ENCODE data around the gene ZNF500.
"Not testable (repeated sequence)": the region's sequence is repeated elsewhere in the genome, so short reads cannot be mapped to it uniquely, and the experiment has no call there.

Gene ZNF500

GRCh38 chr16:4738370-4738769 lies 28.6 kb downstream of the ZNF500 start:
- DNase-seq: not testable (repeated sequence)

- DNase-seq: no peak
Measured at GRCh38 chr16:4737545-4737944, 29.4 kb downstream of the ZNF500 start.

GRCh38 chr16:4736546-4736945 lies 30.4 kb downstream of the ZNF500 start:
- DNase-seq: no peak

- peak; percentile 84 for DNase-seq
Measured at GRCh38 chr16:4734730-4735535, 32.0 kb downstream of the ZNF500 start.

- peak; percentile 97 for DNase-seq
Measured at GRCh38 chr16:4734063-4734729, 32.8 kb downstream of the ZNF500 start, which contains the start of the genes ANKS3 and DNAAF8. ANKS3 (minus strand) TSS chr16:4734271; CDS start chr16:4730149, 4,122 bp downstream. DNAAF8 (plus strand) TSS chr16:4734537; CDS start chr16:4736515, 1,978 bp downstream.

GRCh38 chr16:4733747-4734062 lies 33.3 kb downstream of the ZNF500 start:
- peak; percentile 52 for DNase-seq

- DNase-seq: peak; percentile 38
Measured at GRCh38 chr16:4733211-4733742, 33.7 kb downstream of the ZNF500 start.

- no peak for DNase-seq
Measured at GRCh38 chr16:4729876-4730275, 37.1 kb downstream of the ZNF500 start.

GRCh38 chr16:4728676-4729075 lies 38.3 kb downstream of the ZNF500 start:
- DNase-seq: no peak

- DNase-seq: no peak
Measured at GRCh38 chr16:4726616-4727015, 40.3 kb downstream of the ZNF500 start.

- no peak for DNase-seq
Measured at GRCh38 chr16:4724661-4725270, 42.2 kb downstream of the ZNF500 start.

GRCh38 chr16:4723071-4723767 lies 43.7 kb downstream of the ZNF500 start:
- DNase-seq: no peak

GRCh38 chr16:4718466-4718865 lies 48.5 kb downstream of the ZNF500 start:
- DNase-seq: no peak

GRCh38 chr16:4714996-4715395 lies 52.0 kb downstream of the ZNF500 start:
- DNase-seq: no peak

- DNase-seq: no peak
Measured at GRCh38 chr16:4713663-4714501, 53.1 kb downstream of the ZNF500 start.

GRCh38 chr16:4709481-4709880 lies 57.5 kb downstream of the ZNF500 start:
- DNase-seq: no peak

GRCh38 chr16:4706871-4707270 lies 60.1 kb downstream of the ZNF500 start:
- no peak for DNase-seq

GRCh38 chr16:4704913-4705312 lies 62.0 kb downstream of the ZNF500 start:
- DNase-seq: no peak

- DNase-seq: no peak
Measured at GRCh38 chr16:4704491-4704890, 62.5 kb downstream of the ZNF500 start.

- DNase-seq: no peak
Measured at GRCh38 chr16:4703906-4704305, 63.1 kb downstream of the ZNF500 start.

- DNase-seq: peak; percentile 15
Measured at GRCh38 chr16:4702466-4702808, 64.5 kb downstream of the ZNF500 start.

GRCh38 chr16:4701791-4702465 lies 65.0 kb downstream of the ZNF500 start:
- DNase-seq: peak; percentile 16
